Activated naive CD4-positive, alpha-beta T cell treated with anti-CD3 and anti-CD28 coated beads for 36 hours (primary cell): ENCODE results near the gene NCLN. TPM values are rescaled to one million over a fixed set of nuclear protein-coding genes. Genes with fewer than 3 reads are reported as not detected.
"Not testable (repeated sequence)": the region's sequence is repeated elsewhere in the genome, so short reads cannot be mapped to it uniquely, and the experiment has no call there.

Experiments used
- CTCF ChIA-PET: fragments of 350-600 bp; sonication (Branson Sonifier 250); formaldehyde crosslinking; loops from one replicate; lab custom pipeline; 2021; ENCODE audit warnings: antibody characterized with exemption; lab: Charles Lee
- DNase-seq: peaks from one replicate; pipeline ENCODE4 v3.0.0-alpha.2; 2020
- H3K27ac Mint-ChIP-seq: one replicate; pipeline ENCODE4 v1.8.0; 2021; ENCODE audit warnings: mild to moderate bottlenecking, mixed read lengths
- H3K27me3 Mint-ChIP-seq: one replicate; pipeline ENCODE4 v1.8.0; 2021; ENCODE audit warnings: low read depth, mixed read lengths
- H3K36me3 Mint-ChIP-seq: one replicate; pipeline ENCODE4 v1.8.0; 2021; ENCODE audit warnings: low read depth, mixed read lengths
- H3K4me1 Mint-ChIP-seq: one replicate; pipeline ENCODE4 v1.8.0; 2021; ENCODE audit warnings: low read depth, mixed read lengths
- H3K4me3 Mint-ChIP-seq: one replicate; pipeline ENCODE4 v1.8.0; 2021; ENCODE audit warnings: mild to moderate bottlenecking, moderate library complexity, mixed read lengths
- H3K9me3 Mint-ChIP-seq: one replicate; pipeline ENCODE4 v1.8.0; 2021; ENCODE audit warnings: mixed read lengths
- intact Hi-C: fragments of 100-400 bp; cut with micrococcal nuclease; formaldehyde crosslinking; loops from one replicate; pipeline ENCODE4 v1.15.1; 2023
- total RNA-seq, 2 experiments: library from RNA; stranded (reverse); gene quantifications; one replicate each; pipeline ENCODE4 v1.2.3, GENCODE V29; 2021

The NCLN gene
- total RNA-seq, 2 experiments from 2014 or later, result 38.4 to 42.9 TPM

DNA sequence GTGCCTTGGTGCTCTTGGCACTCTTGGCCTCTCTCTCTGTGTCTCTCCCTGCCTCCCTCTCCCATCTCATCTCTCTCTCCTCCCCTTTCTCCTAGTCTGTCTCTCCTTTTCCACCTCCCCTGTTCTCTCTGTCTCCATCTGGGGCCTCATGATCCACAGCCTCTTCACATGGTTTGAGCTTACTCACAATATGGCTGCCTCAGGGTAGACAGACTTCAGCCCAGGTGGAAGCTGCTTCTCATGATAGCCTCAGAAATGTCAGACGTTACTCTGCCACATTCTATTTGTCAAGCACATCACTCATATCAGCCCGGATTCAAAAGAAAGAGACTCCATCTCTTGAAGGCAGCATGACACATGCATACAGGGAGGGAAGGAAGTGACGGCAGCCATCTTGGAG is 25.5 kb upstream of the NCLN start:
- CTCF ChIA-PET, result interaction anchor here (0.9 to 2.7 kb wide), 8 partner anchors 13 to 210 kb away, joined by 3 to 26 read pairs (median 4); no protein-coding TSS in a partner anchor
- Mint-ChIP-seq H3K36me3 (peaks cover 9% of the 10 kb centered on the region), H3K27ac (peak overlapping the region; percentile 22)

DNA sequence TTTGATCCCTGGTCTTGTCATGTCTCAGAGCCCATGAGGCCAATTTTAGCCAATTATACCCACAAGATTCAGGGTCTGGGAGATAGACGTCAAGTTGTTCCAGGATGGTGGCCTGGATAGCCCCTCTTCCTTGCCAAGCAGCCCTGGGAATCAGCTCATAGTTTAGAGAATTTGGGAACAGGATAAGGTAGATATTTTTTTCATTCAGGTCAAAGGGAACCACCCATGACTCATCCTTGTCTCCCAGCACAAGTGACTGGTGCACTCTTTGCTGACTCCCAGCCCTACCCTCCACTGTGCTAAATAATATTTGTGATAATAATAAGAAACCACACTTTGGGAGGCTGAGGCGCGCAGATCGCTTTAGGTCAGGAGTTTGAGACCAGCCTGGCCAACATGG is 24.3 kb upstream of the NCLN start:
- Mint-ChIP-seq H3K4me1 (peaks cover 26% of the 10 kb centered on the region), H3K9me3 (peaks cover 7% of the 10 kb centered on the region), H3K27ac (peak overlapping the region; percentile 44), H3K27me3 (no peaks in the 10 kb centered on the region), H3K36me3 (peaks cover 7% of the 10 kb centered on the region), H3K4me3 (no peak overlapping the region)
- CTCF ChIA-PET, result interaction anchor here (0.6 to 3.8 kb wide), 10 partner anchors 14 to 210 kb away, joined by 3 to 56 read pairs (median 5); no protein-coding TSS in a partner anchor
- peak; percentile 37 for DNase-seq
- intact Hi-C loops, result no loop called here

More for the DNA sequence above, 25.5 kb upstream of the NCLN start:
- intact Hi-C loops, result no loop called here
- H3K27me3 Mint-ChIP-seq, result no peaks in the 10 kb centered on the region
- H3K4me3 Mint-ChIP-seq, result no peak overlapping the region
- H3K9me3 Mint-ChIP-seq, result peaks cover 7% of the 10 kb centered on the region
- DNase-seq, result no peak
- H3K4me1 Mint-ChIP-seq, result peaks cover 21% of the 10 kb centered on the region

DNA sequence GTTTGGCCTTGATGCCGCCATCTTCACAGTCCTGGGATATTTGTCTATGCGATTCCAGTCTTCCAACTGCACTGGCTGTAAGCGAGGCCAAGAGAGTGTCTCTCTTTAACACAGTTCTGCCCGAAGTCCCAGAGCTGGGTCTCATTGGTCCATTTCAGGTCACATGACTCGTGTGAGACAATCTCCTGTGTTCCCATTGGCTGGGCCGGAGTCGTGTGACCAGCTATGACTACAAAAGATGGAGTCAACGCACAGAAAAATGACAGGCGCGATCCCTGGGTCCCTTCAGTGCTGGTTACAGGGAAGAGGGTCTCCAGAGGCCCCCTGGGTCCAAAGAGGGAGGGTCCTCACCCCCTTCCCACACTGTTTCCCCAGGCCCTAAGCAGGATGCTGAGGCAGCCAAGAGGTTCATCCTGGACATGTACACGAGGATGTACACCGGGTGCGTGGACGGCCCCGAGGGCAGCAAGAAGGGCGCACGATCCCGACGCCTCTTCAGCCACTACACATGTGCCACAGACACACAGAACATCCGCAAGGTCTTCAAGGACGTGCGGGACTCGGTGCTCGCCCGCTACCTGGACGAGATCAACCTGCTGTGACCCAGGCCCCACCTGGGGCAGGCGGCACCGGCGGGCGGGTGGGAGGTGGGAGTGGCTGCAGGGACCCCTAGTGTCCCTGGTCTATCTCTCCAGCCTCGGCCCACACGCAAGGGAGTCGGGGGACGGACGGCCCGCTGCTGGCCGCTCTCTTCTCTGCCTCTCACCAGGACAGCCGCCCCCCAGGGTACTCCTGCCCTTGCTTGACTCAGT is 23.1 kb upstream of the NCLN start:
- peak; percentile 51 for DNase-seq
- peaks cover 7% of the 10 kb centered on the region for H3K36me3 Mint-ChIP-seq

DNA sequence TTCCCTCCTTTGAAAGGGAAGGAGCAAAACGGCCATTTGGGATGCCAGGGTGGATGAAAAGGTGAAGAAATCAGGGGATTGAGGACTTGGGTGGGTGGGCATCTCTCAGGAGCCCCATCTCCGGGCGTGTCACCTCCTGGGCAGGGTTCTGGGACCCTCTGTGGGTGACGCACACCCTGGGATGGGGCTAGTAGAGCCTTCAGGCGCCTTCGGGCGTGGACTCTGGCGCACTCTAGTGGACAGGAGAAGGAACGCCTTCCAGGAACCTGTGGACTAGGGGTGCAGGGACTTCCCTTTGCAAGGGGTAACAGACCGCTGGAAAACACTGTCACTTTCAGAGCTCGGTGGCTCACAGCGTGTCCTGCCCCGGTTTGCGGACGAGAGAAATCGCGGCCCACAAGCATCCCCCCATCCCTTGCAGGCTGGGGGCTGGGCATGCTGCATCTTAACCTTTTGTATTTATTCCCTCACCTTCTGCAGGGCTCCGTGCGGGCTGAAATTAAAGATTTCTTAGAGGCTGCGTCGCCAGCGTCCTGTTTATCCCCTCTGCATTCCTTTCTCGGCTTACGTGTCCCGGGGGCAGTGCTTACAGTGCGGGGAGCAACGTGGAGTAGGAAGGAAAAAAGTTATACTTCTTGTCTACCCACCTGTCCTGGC is 22.4 kb upstream of the NCLN start:
- Mint-ChIP-seq H3K36me3 (peaks cover 7% of the 10 kb centered on the region), H3K9me3 (peaks cover 7% of the 10 kb centered on the region), H3K4me1 (peaks cover 26% of the 10 kb centered on the region), H3K27me3 (no peaks in the 10 kb centered on the region), H3K27ac (peak overlapping the region; percentile 59), H3K4me3 (no peak overlapping the region)
- peak; percentile 82 for DNase-seq
- intact Hi-C loops, result loop anchor here (1.0 kb wide), 4 partner anchors 17 to 201 kb away; no protein-coding TSS in a partner anchor
- CTCF ChIA-PET, result interaction anchor here (0.6 to 3.8 kb wide), 11 partner anchors 17 to 527 kb away, joined by 3 to 56 read pairs (median 4); no protein-coding TSS in a partner anchor

More for the DNA sequence above, 23.1 kb upstream of the NCLN start:
- Mint-ChIP-seq H3K27me3 (no peaks in the 10 kb centered on the region), H3K9me3 (peaks cover 7% of the 10 kb centered on the region), H3K27ac (no peak overlapping the region), H3K4me3 (no peak overlapping the region), H3K4me1 (peaks cover 26% of the 10 kb centered on the region)
- CTCF ChIA-PET, result interaction anchor here (0.8 to 3.8 kb wide), 8 partner anchors 15 to 200 kb away, joined by 5 to 56 read pairs (median 7); no protein-coding TSS in a partner anchor
- intact Hi-C loops, result loop anchor here (1.0 kb wide), 4 partner anchors 16 to 200 kb away; no protein-coding TSS in a partner anchor

DNA sequence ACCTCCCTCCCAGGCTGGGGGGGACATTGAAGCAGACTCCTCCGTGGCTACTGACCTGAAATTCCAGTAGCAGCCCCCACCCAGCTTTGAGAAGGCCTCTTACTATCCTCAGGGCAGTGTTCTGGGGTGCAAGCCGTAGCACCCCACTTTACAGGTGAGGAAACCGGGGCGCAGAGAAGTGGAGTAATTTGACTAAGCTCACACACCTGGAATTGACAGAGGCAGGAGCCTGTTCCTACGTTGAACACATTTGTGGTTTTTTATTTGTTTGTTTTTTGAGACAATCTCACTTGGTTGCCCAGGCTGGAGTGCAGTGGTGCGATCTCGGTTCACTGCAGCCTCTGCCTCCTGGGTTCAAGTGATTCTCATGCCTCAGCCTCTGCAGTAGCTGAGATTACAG is 21.8 kb upstream of the NCLN start:
- intact Hi-C loops, result loop anchor here (1.0 kb wide), 4 partner anchors 18 to 202 kb away; no protein-coding TSS in a partner anchor
- Mint-ChIP-seq H3K4me1 (peaks cover 26% of the 10 kb centered on the region), H3K27me3 (no peaks in the 10 kb centered on the region), H3K36me3 (peaks cover 7% of the 10 kb centered on the region), H3K4me3 (no peak overlapping the region), H3K9me3 (peaks cover 7% of the 10 kb centered on the region), H3K27ac (no peak overlapping the region)
- CTCF ChIA-PET, result interaction anchor here (0.6 to 3.8 kb wide), 11 partner anchors 17 to 526 kb away, joined by 3 to 56 read pairs (median 4); no protein-coding TSS in a partner anchor
- no peak for DNase-seq

DNA sequence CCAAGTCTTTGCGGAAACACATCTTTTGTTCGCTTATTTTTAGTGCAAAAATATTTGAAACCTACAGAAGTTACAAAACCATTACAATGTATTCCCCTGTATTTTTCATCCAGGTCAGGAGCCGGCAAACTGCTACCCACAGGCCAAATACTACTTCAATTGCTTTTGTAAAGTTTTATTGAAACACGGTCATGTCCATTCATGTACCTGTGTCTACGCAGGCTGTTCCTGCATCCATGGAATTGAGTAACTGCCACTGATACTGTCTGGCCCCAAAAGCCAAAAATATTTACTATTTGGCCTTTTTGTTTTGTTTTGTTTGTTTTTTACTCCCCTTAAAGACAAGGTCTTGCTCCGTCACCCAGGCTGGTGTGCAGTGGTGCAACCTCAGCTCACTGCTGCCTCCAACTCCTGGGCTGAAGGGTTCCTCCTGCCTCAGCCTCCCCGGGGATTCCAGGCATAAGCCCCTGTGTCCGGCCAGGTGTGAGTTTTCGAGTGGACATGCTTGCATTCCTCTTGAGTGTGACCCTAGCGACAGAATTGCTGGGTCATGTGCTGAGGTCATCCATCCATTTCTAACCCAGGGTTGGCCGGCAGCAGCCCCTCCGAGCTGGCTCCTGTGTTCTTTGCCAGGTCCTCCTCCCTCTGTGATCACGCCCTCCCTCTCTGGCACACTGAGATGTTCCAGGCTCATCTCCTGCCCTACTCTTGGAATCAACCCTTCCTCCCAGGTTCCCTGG is 18.0 kb upstream of the NCLN start:
- H3K27me3 Mint-ChIP-seq, result no peaks in the 10 kb centered on the region

DNA sequence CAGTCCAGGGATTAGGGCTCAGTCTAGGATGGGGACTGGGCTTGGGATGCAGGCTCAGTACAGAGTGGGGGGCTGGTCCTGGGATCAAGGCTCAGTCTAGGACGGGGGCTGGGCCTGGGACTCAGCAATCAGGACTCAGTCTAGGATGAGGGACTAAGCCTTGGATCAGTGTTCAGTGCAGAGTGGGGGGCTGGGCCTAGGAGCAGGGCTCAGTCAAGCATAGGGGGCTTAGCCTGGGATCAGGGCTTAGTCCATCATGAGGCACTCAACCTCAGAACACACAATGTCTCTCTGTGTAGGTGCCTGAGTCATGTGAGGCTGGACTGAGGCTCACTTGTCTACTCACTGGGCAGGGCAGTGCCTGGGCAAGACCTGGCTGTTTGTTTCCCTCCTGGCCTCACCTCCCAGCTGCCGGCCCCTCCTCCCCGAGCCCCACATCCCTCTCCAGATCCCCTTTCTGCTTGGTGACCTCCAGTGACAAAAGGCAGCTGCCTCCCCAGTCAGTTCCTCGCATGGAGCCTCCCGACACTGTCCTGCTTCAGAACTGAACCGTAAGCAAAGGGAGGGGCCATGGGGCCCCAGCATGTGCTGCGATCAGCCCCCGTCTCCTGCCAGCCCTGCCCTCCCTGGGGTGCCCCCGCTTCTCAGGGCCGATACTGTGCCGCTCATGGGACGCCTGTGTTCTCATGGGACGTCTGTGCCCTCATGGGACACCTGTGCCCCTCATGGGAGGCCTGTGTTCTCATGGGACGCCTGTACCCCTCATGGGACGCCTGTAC is 13.6 kb upstream of the NCLN start:
- intact Hi-C loops, result no loop called here
- H3K36me3 Mint-ChIP-seq, result no peaks in the 10 kb centered on the region
- no peak for DNase-seq
- CTCF ChIA-PET, result interaction anchor here (1.7 kb wide), 1 partner anchor 46 kb away, joined by 5 read pairs; no protein-coding TSS in a partner anchor
- H3K4me3 Mint-ChIP-seq, result no peak overlapping the region
- peaks cover 9% of the 10 kb centered on the region for H3K4me1 Mint-ChIP-seq
- no peaks in the 10 kb centered on the region for H3K27me3 Mint-ChIP-seq
- H3K27ac Mint-ChIP-seq, result no peak overlapping the region
- H3K9me3 Mint-ChIP-seq, result no peaks in the 10 kb centered on the region

More for the DNA sequence above, 18.0 kb upstream of the NCLN start:
- Mint-ChIP-seq H3K36me3 (no peaks in the 10 kb centered on the region), H3K4me1 (peaks cover 13% of the 10 kb centered on the region), H3K9me3 (no peaks in the 10 kb centered on the region), H3K4me3 (no peak overlapping the region), H3K27ac (no peak overlapping the region)
- intact Hi-C loops, result no loop called here
- DNase-seq, result no peak
- CTCF ChIA-PET, result interaction anchor here (2.5 kb wide), 1 partner anchor 39 kb away, joined by 9 read pairs; no protein-coding TSS in a partner anchor

DNA sequence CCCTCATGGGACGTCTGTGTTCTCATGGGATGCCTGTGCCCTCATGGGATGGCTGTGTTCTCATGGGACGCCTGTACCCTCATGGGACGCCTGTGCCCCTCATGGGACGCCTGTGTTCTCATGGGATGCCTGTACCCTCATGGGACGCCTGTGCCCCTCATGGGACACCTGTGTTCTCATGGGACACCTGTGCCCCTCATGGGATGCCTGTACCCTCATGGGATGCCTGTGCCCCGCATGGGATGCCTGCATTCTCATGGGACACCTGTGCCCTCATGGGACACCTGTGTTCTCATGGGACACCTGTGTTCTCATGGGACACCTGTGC is 13.1 kb upstream of the NCLN start:
- intact Hi-C loops, DNase-seq, H3K9me3 Mint-ChIP-seq, CTCF ChIA-PET, H3K27ac Mint-ChIP-seq, H3K4me3 Mint-ChIP-seq, H3K36me3 Mint-ChIP-seq, H3K27me3 Mint-ChIP-seq: not testable (repeated sequence)
- peaks cover 12% of the 10 kb centered on the region for H3K4me1 Mint-ChIP-seq

DNA sequence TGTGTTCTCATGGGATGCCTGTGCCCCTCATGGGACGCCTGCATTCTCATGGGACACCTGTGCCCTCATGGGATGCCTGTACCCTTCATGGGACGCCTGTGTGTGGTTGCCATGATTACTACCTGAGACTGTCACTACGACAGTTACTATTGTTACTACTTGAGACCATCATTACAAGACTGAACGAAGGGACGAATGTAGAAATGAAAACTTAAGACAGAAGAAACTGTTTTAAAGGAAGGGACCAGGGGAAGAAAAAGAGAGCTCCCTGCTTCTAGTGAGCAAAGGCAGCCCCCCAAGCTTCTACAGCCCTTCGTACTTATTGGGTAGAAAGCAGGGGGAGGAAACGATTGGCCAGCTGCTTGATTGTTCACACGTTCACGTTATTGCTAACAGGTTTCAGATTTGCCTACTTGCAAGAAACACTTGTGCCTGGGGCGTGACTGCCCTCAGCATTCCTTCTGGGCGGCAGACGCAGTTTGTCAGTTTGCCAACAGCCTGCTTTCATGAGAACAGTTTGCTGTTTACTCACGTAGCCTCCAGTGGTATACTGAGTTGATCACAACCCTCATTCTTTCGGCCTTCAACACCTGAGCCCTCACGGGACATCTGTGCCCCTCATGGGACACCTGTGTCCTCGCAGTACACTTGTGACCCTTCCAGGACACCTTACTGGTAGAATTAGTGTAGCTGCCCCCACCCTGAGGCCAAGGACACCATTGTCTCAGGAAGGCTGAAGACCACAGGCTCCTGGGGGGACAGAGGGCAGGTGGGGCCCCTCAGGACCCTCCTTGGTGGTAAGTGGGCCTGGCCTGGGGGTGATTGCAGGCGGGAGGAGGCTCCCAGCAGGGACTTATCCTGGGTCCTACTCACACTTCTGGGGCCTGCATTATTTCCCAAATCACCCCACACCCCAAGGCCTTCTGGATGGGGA is 9.7 kb upstream of the NCLN start:
- Mint-ChIP-seq H3K36me3 (peaks cover 21% of the 10 kb centered on the region), H3K27ac (no peak overlapping the region), H3K4me1 (peaks cover 18% of the 10 kb centered on the region), H3K4me3 (no peak overlapping the region), H3K27me3 (no peaks in the 10 kb centered on the region), H3K9me3 (no peaks in the 10 kb centered on the region)
- CTCF ChIA-PET, result no interaction called here
- DNase-seq, result no peak
- intact Hi-C loops, result no loop called here

DNA sequence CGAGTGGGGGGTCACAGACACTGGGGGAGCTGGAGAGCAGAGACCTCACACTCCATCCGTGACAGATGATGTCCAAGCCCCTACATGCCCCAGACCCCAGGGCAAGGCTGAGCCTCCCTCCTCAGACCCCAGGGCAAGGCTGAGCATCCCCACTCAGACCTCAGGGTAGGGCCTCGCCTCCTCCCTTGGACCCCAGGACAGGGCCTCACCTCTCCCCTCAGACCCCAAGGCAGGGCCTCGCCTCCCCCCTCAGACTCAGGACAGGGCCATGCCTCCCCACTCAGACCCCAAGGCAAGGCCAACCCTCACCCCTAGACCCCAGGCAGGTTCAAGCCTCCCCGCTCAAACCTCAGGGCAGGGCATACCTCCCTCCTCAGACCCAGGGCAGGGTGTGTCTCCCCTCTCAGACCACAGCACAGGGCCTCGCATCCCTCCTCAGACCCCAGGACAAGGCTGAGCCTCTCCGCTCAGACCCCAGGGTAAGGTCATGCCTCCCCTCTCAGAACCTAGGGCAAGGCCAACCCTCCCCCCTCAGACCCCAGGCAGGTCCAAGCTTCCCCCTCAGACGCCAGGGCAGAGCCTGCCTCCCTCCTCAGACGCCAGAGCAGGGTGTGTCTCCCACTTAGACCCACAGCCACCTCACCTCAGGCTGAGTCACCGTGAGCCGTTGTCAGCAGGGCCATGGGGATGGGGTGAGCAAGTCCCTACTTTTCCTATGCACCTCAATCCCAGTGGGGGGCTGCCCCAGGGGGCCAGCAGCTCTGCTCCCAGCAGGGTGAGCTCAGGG is 8.8 kb upstream of the NCLN start:
- peak overlapping the region; percentile 84 for H3K27ac Mint-ChIP-seq
- peaks cover 21% of the 10 kb centered on the region for H3K36me3 Mint-ChIP-seq
- CTCF ChIA-PET, result no interaction called here
- no peaks in the 10 kb centered on the region for H3K27me3 Mint-ChIP-seq
- peak; percentile 84 for DNase-seq
- H3K4me3 Mint-ChIP-seq, result peak overlapping the region; percentile 68
- intact Hi-C loops, result loop anchor here (1.0 kb wide), 1 partner anchor 227 kb away; no protein-coding TSS in a partner anchor
- H3K9me3 Mint-ChIP-seq, result no peaks in the 10 kb centered on the region
- peaks cover 20% of the 10 kb centered on the region for H3K4me1 Mint-ChIP-seq
